WTC11 (cell line): ENCODE data around the gene GABPB2. TPM values are rescaled to one million over a fixed set of nuclear protein-coding genes. Genes with fewer than 3 reads are reported as not detected.

ENCODE experiments used
- ATAC-seq: fragments of 200-7000 bp; cut with Tn5 transposase; 2 replicates; pipeline ENCODE4 v1.10.0; 2021; ENCODE audit warnings: mild to moderate bottlenecking, moderate library complexity
- CTCF ChIA-PET: fragments of 300-600 bp; sonication (Branson Sonifier 250); formaldehyde crosslinking; loops from one replicate; lab custom pipeline; 2021; ENCODE audit warnings: antibody characterized with exemption; lab: Charles Lee
- POLR2A ChIA-PET: fragments of 350-600 bp; sonication (Branson Sonifier 250); formaldehyde crosslinking; loops from one replicate; lab custom pipeline; 2021; ENCODE audit warnings: antibody characterized with exemption; lab: Charles Lee
- DNase-seq: peaks from one replicate; pipeline ENCODE4 v3.0.0; 2021; ENCODE audit warnings: low spot score
- H3K27ac Mint-ChIP-seq: 2 replicates; pipeline ENCODE4 v1.8.0; 2021; ENCODE audit warnings: mixed read lengths
- H3K27me3 Mint-ChIP-seq: 2 replicates; pipeline ENCODE4 v1.8.0; 2021; ENCODE audit warnings: low read depth, mild to moderate bottlenecking, moderate library complexity, mixed read lengths
- H3K36me3 Mint-ChIP-seq: 2 replicates; pipeline ENCODE4 v1.8.0; 2021; ENCODE audit warnings: mixed read lengths
- H3K4me1 Mint-ChIP-seq: 2 replicates; pipeline ENCODE4 v1.8.0; 2022; ENCODE audit warnings: mixed read lengths
- H3K4me3 Mint-ChIP-seq: 2 replicates; pipeline ENCODE4 v1.8.0; 2021; ENCODE audit warnings: mild to moderate bottlenecking, moderate library complexity, mixed read lengths
- H3K9me3 Mint-ChIP-seq: 2 replicates; pipeline ENCODE4 v1.8.0; 2021; ENCODE audit warnings: mixed read lengths
- CBFB ChIP-seq: sonication (generic); formaldehyde crosslinking; IDR thresholded peaks from 2 replicates; pipeline ENCODE4 v1.8.1; 2022; ENCODE audit warnings: mild to moderate bottlenecking, low read depth, missing genetic modification reagents
- ESRRA ChIP-seq: sonication (generic); formaldehyde crosslinking; IDR thresholded peaks from 2 replicates; pipeline ENCODE4 v1.8.1; 2022; ENCODE audit warnings: mild to moderate bottlenecking, missing genetic modification reagents, borderline replicate concordance
- IRF2 ChIP-seq: sonication (generic); formaldehyde crosslinking; IDR thresholded peaks from 2 replicates; pipeline ENCODE4 v1.8.0; 2022; ENCODE audit warnings: low read depth, missing genetic modification reagents, borderline replicate concordance
- KAT7 ChIP-seq: sonication (generic); formaldehyde crosslinking; IDR thresholded peaks from 2 replicates; pipeline ENCODE4 v1.8.1; 2023; ENCODE audit warnings: missing genetic modification reagents, mild to moderate bottlenecking, borderline replicate concordance
- MXD4 ChIP-seq: fragments of 250-450 bp; sonication (Bioruptor Pico); IDR thresholded peaks from 2 replicates; pipeline ENCODE4 v1.8.0; 2021; ENCODE audit warnings: mild to moderate bottlenecking, moderate library complexity, borderline replicate concordance
- NFE2L1 ChIP-seq: sonication (generic); formaldehyde crosslinking; IDR thresholded peaks from 2 replicates; pipeline ENCODE4 v1.8.1; 2023; ENCODE audit warnings: missing genetic modification reagents
- NFYB ChIP-seq: sonication (generic); formaldehyde crosslinking; conservative IDR thresholded peaks from 2 replicates; pipeline ENCODE4 v1.8.0; 2022; ENCODE audit warnings: low read depth, missing genetic modification reagents
- NR1H2 ChIP-seq: sonication (generic); formaldehyde crosslinking; IDR thresholded peaks from 2 replicates; pipeline ENCODE4 v1.9.0; 2021; ENCODE audit warnings: mild to moderate bottlenecking, moderate library complexity, missing genetic modification reagents
- NR2C2 ChIP-seq: sonication (generic); formaldehyde crosslinking; IDR thresholded peaks from 2 replicates; pipeline ENCODE4 v1.8.0; 2022; ENCODE audit warnings: mild to moderate bottlenecking, missing genetic modification reagents
- NR3C1 ChIP-seq: sonication (generic); formaldehyde crosslinking; conservative IDR thresholded peaks from 2 replicates; pipeline ENCODE4 v1.8.1; 2023; ENCODE audit warnings: low read depth, mild to moderate bottlenecking, missing genetic modification reagents
- PRRX2 ChIP-seq: fragments of 250-450 bp; sonication (Bioruptor Pico); IDR thresholded peaks from 2 replicates; pipeline ENCODE4 v1.8.0; 2021; ENCODE audit warnings: mild to moderate bottlenecking
- TP53 ChIP-seq: sonication (generic); formaldehyde crosslinking; IDR thresholded peaks from 2 replicates; pipeline ENCODE4 v1.8.1; 2023; ENCODE audit warnings: mild to moderate bottlenecking, missing genetic modification reagents
- ZNF219 ChIP-seq: sonication (generic); formaldehyde crosslinking; IDR thresholded peaks from 2 replicates; pipeline ENCODE4 v1.8.0; 2023; ENCODE audit warnings: missing genetic modification reagents, mild to moderate bottlenecking, borderline replicate concordance
- total RNA-seq: library from RNA; stranded (reverse); gene quantifications from 3 replicates; pipeline ENCODE4 v1.2.3, GENCODE V29; 2021
- TF ChIP-seq, protein P1 (sequence below): sonication (generic); formaldehyde crosslinking; IDR thresholded peaks from 2 replicates; pipeline ENCODE4 v1.8.0; 2023; ENCODE audit warnings: mild to moderate bottlenecking, missing genetic modification reagents
- TF ChIP-seq, protein P2 (sequence below): sonication (generic); formaldehyde crosslinking; IDR thresholded peaks from 2 replicates; pipeline ENCODE4 v1.8.0; 2022; ENCODE audit warnings: missing genetic modification reagents
- TF ChIP-seq, protein P3 (sequence below): sonication (generic); formaldehyde crosslinking; IDR thresholded peaks from 2 replicates; pipeline ENCODE4 v1.8.1; 2022; ENCODE audit warnings: mild to moderate bottlenecking, missing genetic modification reagents, moderate library complexity, borderline replicate concordance
- TF ChIP-seq, protein P4 (sequence below): sonication (generic); formaldehyde crosslinking; IDR thresholded peaks from 2 replicates; pipeline ENCODE4 v1.8.0; 2023; ENCODE audit warnings: missing genetic modification reagents, mild to moderate bottlenecking, borderline replicate concordance
- TF ChIP-seq, protein P5 (sequence below): fragments of 250-450 bp; sonication (Bioruptor Pico); IDR thresholded peaks from 2 replicates; pipeline ENCODE4 v2.1.2; 2022; ENCODE audit warnings: mild to moderate bottlenecking, moderate library complexity
- TF ChIP-seq, protein P6 (sequence below): fragments of 250-450 bp; sonication (Bioruptor Pico); conservative IDR thresholded peaks from 2 replicates; pipeline ENCODE4 v1.9.0; 2021; ENCODE audit warnings: mild to moderate bottlenecking

GABPB2 gene
- total RNA-seq, 1 experiment from 2014 or later: 1.7 TPM

DNA sequence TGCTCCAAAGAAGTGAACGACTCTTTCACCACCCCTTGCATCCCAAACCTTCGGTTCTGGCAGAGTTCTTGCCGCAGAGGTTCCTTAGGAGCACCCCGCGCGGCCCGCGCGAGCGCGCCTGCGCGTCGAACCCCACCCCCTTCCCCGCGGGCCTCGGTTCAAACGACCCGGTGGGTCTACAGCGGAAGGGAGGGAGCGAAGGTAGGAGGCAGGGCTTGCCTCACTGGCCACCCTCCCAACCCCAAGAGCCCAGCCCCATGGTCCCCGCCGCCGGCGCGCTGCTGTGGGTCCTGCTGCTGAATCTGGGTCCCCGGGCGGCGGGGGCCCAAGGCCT, 23.0 kb upstream of the GABPB2 start, which contains the start of gene C1orf56 (continued):
- TF ChIP-seq, protein P1, sequence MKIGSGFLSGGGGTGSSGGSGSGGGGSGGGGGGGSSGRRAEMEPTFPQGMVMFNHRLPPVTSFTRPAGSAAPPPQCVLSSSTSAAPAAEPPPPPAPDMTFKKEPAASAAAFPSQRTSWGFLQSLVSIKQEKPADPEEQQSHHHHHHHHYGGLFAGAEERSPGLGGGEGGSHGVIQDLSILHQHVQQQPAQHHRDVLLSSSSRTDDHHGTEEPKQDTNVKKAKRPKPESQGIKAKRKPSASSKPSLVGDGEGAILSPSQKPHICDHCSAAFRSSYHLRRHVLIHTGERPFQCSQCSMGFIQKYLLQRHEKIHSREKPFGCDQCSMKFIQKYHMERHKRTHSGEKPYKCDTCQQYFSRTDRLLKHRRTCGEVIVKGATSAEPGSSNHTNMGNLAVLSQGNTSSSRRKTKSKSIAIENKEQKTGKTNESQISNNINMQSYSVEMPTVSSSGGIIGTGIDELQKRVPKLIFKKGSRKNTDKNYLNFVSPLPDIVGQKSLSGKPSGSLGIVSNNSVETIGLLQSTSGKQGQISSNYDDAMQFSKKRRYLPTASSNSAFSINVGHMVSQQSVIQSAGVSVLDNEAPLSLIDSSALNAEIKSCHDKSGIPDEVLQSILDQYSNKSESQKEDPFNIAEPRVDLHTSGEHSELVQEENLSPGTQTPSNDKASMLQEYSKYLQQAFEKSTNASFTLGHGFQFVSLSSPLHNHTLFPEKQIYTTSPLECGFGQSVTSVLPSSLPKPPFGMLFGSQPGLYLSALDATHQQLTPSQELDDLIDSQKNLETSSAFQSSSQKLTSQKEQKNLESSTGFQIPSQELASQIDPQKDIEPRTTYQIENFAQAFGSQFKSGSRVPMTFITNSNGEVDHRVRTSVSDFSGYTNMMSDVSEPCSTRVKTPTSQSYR (CRISPR knock-in tag): peak; percentile 23; the same call in 1 of the 2 replicates
- TF ChIP-seq NFE2L1 (no peak), ESRRA (CRISPR knock-in tag) (no peak), NR3C1 (CRISPR knock-in tag) (no peak), KAT7 (CRISPR knock-in tag) (peak; percentile 73; the same call in 1 of the 2 replicates), PRRX2 (CRISPR knock-in tag) (no peak), TP53 (CRISPR knock-in tag) (no peak)
- TF ChIP-seq, protein P2, sequence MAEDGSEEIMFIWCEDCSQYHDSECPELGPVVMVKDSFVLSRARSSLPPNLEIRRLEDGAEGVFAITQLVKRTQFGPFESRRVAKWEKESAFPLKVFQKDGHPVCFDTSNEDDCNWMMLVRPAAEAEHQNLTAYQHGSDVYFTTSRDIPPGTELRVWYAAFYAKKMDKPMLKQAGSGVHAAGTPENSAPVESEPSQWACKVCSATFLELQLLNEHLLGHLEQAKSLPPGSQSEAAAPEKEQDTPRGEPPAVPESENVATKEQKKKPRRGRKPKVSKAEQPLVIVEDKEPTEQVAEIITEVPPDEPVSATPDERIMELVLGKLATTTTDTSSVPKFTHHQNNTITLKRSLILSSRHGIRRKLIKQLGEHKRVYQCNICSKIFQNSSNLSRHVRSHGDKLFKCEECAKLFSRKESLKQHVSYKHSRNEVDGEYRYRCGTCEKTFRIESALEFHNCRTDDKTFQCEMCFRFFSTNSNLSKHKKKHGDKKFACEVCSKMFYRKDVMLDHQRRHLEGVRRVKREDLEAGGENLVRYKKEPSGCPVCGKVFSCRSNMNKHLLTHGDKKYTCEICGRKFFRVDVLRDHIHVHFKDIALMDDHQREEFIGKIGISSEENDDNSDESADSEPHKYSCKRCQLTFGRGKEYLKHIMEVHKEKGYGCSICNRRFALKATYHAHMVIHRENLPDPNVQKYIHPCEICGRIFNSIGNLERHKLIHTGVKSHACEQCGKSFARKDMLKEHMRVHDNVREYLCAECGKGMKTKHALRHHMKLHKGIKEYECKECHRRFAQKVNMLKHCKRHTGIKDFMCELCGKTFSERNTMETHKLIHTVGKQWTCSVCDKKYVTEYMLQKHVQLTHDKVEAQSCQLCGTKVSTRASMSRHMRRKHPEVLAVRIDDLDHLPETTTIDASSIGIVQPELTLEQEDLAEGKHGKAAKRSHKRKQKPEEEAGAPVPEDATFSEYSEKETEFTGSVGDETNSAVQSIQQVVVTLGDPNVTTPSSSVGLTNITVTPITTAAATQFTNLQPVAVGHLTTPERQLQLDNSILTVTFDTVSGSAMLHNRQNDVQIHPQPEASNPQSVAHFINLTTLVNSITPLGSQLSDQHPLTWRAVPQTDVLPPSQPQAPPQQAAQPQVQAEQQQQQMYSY (CRISPR knock-in tag): no peak
- TF ChIP-seq, protein P3, sequence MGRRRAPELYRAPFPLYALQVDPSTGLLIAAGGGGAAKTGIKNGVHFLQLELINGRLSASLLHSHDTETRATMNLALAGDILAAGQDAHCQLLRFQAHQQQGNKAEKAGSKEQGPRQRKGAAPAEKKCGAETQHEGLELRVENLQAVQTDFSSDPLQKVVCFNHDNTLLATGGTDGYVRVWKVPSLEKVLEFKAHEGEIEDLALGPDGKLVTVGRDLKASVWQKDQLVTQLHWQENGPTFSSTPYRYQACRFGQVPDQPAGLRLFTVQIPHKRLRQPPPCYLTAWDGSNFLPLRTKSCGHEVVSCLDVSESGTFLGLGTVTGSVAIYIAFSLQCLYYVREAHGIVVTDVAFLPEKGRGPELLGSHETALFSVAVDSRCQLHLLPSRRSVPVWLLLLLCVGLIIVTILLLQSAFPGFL (CRISPR knock-in tag): no peak
- TF ChIP-seq, protein P4, sequence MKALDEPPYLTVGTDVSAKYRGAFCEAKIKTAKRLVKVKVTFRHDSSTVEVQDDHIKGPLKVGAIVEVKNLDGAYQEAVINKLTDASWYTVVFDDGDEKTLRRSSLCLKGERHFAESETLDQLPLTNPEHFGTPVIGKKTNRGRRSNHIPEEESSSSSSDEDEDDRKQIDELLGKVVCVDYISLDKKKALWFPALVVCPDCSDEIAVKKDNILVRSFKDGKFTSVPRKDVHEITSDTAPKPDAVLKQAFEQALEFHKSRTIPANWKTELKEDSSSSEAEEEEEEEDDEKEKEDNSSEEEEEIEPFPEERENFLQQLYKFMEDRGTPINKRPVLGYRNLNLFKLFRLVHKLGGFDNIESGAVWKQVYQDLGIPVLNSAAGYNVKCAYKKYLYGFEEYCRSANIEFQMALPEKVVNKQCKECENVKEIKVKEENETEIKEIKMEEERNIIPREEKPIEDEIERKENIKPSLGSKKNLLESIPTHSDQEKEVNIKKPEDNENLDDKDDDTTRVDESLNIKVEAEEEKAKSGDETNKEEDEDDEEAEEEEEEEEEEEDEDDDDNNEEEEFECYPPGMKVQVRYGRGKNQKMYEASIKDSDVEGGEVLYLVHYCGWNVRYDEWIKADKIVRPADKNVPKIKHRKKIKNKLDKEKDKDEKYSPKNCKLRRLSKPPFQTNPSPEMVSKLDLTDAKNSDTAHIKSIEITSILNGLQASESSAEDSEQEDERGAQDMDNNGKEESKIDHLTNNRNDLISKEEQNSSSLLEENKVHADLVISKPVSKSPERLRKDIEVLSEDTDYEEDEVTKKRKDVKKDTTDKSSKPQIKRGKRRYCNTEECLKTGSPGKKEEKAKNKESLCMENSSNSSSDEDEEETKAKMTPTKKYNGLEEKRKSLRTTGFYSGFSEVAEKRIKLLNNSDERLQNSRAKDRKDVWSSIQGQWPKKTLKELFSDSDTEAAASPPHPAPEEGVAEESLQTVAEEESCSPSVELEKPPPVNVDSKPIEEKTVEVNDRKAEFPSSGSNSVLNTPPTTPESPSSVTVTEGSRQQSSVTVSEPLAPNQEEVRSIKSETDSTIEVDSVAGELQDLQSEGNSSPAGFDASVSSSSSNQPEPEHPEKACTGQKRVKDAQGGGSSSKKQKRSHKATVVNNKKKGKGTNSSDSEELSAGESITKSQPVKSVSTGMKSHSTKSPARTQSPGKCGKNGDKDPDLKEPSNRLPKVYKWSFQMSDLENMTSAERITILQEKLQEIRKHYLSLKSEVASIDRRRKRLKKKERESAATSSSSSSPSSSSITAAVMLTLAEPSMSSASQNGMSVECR: peak; percentile 62; the same call in 1 of the 2 replicates

DNA sequence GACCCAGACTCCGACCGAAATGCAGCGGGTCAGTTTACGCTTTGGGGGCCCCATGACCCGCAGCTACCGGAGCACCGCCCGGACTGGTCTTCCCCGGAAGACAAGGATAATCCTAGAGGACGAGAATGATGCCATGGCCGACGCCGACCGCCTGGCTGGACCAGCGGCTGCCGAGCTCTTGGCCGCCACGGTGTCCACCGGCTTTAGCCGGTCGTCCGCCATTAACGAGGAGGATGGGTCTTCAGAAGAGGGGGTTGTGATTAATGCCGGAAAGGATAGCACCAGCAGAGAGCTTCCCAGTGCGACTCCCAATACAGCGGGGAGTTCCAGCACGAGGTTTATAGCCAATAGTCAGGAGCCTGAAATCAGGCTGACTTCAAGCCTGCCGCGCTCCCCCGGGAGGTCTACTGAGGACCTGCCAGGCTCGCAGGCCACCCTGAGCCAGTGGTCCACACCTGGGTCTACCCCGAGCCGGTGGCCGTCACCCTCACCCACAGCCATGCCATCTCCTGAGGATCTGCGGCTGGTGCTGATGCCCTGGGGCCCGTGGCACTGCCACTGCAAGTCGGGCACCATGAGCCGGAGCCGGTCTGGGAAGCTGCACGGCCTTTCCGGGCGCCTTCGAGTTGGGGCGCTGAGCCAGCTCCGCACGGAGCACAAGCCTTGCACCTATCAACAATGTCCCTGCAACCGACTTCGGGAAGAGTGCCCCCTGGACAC, 22.5 kb upstream of the GABPB2 start:
- Mint-ChIP-seq H3K4me3 (peak overlapping the region; percentile 96), H3K27me3 (no peaks in the 10 kb centered on the region), H3K4me1 (peaks cover 17% of the 10 kb centered on the region), H3K36me3 (peaks cover 15% of the 10 kb centered on the region), H3K27ac (peak overlapping the region; percentile 97), H3K9me3 (no peaks in the 10 kb centered on the region)
- DNase-seq (peak; percentile 76), ATAC-seq (peak; percentile 35)
- ChIA-PET POLR2A (interaction anchor here (0.5 to 1.6 kb wide), 11 partner anchors 10 to 142 kb away, joined by 3 to 6 read pairs (median 4); partner anchors contain the start of genes BNIPL, MLLT11 and VPS72), CTCF (interaction anchor here (0.6 to 3.7 kb wide), 33 partner anchors 9 to 419 kb away, joined by 3 to 43 read pairs (median 4); partner anchors contain the start of genes BNIPL, CDC42SE1, ENSA and GABPB2)
- TF ChIP-seq ZNF219 (CRISPR knock-in tag) (no peak), NR1H2 (CRISPR knock-in tag) (no peak), IRF2 (CRISPR knock-in tag) (no peak), NR2C2 (CRISPR knock-in tag) (no peak), NFYB (CRISPR knock-in tag) (no peak; the same call in 1 of the 2 replicates), CBFB (CRISPR knock-in tag) (no peak), MXD4 (CRISPR knock-in tag) (no peak)
- TF ChIP-seq, protein P5, sequence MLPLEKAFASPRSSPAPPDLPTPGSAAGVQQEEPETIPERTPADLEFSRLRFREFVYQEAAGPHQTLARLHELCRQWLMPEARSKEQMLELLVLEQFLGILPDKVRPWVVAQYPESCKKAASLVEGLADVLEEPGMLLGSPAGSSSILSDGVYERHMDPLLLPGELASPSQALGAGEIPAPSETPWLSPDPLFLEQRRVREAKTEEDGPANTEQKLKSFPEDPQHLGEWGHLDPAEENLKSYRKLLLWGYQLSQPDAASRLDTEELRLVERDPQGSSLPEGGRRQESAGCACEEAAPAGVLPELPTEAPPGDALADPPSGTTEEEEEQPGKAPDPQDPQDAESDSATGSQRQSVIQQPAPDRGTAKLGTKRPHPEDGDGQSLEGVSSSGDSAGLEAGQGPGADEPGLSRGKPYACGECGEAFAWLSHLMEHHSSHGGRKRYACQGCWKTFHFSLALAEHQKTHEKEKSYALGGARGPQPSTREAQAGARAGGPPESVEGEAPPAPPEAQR (CRISPR knock-in tag): no peak
- TF ChIP-seq, protein P6, sequence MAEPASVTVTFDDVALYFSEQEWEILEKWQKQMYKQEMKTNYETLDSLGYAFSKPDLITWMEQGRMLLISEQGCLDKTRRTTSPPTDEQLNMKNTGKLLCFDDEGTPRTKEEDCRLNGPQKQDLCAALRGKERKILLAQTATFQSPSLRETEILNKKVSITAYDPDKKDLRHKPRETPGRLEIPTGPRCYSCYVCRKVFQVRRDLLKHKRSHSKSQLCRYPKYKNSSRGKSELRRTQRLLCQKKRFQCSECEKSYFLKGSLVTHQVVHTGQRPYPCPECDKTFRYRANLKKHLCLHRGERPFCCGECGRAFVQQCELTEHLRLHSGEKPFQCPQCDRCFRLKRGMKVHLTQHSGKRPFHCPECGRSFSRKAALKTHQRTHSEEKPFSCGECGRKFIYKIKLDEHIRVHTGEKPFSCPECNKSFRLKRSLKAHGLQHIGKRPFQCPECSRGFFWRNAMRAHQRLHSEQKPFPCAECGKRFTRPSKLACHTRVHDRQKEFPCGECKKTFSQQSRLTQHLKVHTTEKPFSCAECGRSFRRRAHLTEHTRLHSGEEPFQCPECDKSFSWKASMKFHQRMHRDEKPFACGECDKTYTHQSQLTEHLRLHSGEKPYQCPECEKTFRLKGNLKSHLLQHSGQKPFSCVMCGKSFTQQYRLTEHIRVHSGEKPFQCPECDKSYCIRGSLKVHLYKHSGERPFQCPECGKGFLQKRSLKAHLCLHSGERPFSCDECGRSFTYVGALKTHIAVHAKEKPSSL: no peak; the same call in 1 of the 2 replicates
